Upper lobe of left lung (tissue), 4 donors: Measurements from ENCODE around the gene PHLPP2.

Source experiments
- EP300 ChIP-seq, 4 donors: sonication (generic); formaldehyde crosslinking; IDR thresholded peaks; one replicate each; pipeline ENCODE4 v1.5.1; 2017; ENCODE audit warnings: antibody characterized with exemption in 4 of 4, control low read depth in 2 of 4
- POLR2AphosphoS5 ChIP-seq, 2 donors: sonication (generic); formaldehyde crosslinking; IDR thresholded peaks; one replicate each; pipeline ENCODE4 v1.5.1; 2017; ENCODE audit warnings: antibody characterized with exemption in 2 of 2
- TF ChIP-seq, protein P1 (sequence below), 6 experiments: fragments of 450-650 bp in 4 of 6; fragments of 200-600 bp in 2 of 6; sonication (generic) in 2 of 6; IDR thresholded peaks; one replicate each; pipeline ENCODE4 v1.5.1; 2016 to 2019; ENCODE audit warnings: antibody characterized with exemption in 6 of 6

DNA sequence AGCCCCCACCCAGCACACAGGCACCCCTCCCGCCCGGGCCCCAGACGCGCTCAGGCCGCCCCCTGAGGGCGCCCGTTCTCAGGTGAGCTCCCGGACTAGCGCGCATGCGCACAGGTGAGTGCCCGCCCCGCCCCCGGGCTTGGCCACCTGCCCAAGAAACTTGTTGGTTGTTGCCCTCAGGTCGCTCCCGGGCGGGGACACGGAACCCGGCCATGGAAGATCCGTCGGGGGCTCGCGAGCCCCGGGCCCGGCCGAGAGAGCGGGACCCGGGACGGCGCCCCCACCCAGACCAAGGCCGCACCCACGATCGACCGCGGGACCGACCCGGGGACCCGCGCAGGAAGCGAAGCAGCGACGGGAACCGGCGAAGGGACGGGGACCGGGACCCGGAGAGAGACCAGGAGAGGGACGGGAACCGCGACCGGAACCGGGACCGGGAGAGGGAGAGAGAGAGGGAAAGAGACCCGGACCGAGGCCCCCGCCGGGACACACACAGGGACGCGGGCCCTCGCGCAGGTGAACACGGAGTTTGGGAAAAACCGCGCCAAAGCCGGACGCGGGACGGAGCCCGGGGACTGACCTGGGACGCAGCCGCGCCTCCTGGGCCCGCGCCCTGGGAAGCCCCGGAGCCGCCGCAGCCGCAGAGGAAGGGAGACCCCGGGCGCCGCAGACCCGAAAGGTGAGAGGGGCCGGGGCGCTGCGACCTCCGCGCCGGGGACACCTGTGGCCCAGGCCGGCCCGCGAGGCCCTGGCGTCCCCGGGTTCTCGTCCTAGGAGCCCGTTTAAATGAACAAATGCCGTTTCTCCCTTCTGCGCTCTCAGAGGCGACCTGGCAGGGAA lies 98.3 kb downstream of the PHLPP2 start, which contains the start of gene MARVELD3:
- TF ChIP-seq, protein P1, sequence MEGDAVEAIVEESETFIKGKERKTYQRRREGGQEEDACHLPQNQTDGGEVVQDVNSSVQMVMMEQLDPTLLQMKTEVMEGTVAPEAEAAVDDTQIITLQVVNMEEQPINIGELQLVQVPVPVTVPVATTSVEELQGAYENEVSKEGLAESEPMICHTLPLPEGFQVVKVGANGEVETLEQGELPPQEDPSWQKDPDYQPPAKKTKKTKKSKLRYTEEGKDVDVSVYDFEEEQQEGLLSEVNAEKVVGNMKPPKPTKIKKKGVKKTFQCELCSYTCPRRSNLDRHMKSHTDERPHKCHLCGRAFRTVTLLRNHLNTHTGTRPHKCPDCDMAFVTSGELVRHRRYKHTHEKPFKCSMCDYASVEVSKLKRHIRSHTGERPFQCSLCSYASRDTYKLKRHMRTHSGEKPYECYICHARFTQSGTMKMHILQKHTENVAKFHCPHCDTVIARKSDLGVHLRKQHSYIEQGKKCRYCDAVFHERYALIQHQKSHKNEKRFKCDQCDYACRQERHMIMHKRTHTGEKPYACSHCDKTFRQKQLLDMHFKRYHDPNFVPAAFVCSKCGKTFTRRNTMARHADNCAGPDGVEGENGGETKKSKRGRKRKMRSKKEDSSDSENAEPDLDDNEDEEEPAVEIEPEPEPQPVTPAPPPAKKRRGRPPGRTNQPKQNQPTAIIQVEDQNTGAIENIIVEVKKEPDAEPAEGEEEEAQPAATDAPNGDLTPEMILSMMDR (IDR thresholded peaks at IDR 0.05): no peak
- TF ChIP-seq EP300 (IDR thresholded peaks at IDR 0.05): no peak
- peak in 1 of 2 donors; percentile 39 for TF ChIP-seq POLR2AphosphoS5 (IDR thresholded peaks at IDR 0.05)
